ENCODE data around the gene AMACR.

The AMACR gene

DNA sequence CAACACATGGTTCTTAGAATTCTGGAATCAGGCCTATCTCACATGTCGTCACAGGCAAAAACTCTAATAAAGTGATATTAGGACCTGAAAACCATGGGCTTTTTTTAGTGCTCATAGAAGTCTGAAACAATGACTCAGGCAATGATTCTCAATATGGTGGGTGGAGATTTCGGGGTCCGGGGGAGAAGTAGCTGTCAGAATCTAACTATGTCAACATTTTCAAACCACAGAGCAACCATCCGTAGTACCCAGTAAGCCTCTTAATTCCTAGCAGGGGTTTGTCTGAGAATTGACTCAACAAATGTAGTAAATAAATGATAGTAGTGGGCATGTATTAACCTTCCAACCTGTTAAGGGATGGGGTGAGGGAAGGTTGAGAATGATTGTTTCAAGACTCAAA, 2.6 kb downstream of the AMACR start:
- DNase-seq: no peak

DNA sequence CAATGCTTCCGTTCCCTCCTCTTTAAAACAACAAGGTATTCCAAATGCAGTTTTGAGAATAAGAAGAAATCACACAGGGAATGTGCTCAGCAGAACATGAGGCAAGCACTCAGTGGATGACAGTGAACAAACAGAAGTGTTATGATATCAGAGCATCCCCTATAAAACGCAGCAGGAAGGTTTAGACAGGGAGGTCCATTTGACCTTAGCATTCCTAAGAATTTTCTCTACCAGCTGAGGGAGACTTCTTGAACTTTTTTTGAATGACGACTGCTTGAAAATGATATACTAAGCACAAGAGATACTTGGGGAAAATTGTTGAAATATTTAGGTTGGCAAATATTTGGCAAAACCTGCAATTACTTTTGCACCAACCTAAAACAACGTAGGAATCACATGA, 3.9 kb downstream of the AMACR start:
- DNase-seq: no peak

DNA sequence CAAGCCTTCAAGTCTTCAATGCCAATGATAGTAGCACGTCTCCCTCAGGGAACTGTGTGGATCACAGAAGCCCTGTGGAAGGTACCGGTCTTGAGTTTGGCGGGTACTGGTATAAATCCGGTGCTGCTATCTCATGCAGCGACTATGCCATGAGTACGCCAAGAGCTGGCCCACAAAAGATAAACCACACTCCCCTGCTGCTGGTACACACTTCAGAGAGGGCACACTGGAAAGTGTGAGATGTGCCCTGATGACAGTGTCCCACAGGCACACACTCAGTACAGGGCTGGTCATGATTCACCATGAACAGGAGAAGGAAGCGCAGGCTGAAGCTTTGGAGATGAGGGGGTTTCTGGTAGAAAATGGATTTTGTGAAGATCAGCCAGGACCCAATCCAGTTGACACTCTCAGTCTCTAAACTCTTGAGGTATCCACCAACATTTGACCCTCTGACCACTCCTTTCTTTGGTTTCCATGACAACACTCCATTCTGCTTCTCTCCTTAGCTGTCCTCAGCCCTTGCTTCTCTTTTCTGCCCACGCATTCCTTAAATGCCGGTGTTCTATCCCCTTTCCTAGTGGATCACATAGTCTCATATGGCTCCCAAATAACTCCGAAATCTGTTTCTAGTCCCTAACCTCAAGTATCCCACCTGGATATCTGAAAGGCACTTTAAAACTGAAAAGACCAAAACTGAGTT, 5.1 kb downstream of the AMACR start:
- DNase-seq: no peak

DNA sequence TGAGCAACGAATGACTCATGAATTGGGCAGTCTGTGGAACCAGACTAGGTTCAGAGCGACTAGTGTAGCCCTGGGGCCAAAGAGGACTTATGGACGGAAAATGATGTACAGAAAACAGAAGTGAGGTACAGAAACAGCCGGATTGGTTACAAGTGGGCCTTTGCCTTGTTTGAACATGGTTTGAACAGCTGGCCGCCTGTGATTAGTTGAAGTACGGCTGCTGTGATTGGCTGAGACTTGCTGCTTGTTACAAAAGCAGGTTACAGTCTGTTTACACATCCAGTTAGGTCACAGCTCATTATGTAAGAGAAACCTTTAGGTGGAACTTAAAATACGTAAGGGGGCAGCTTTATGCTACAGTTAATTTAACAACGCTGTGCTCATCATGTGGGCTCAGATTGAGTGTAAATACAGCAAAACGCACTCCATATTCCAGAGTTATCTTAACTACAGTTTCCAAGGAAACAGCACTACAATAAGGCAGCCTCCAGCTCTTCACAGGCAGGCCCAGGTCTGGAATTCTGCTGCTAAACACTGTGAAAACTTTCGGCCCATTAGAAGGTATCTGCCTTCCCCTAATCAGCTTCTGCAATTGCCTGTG, 6.5 kb downstream of the AMACR start:
- no peak for DNase-seq

DNA sequence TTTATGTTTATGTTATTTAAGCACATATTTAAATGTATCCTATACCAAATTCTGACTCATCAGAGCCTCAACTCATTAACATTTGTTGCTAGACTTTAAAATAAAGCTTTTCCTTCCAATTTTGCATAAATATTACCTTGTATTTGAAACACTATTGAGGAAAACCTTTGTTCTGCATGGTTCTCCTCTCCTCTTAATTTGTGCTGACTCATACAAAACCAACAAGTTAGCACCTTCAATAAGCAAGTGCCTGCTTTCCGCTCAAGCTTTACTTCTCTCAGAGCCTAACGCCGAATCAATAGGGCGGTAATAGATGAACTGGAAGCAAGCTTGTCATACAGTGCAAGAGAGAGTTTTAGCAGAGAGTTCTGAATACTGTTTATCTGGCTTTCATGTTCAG, 7.9 kb downstream of the AMACR start:
- no peak for DNase-seq

DNA sequence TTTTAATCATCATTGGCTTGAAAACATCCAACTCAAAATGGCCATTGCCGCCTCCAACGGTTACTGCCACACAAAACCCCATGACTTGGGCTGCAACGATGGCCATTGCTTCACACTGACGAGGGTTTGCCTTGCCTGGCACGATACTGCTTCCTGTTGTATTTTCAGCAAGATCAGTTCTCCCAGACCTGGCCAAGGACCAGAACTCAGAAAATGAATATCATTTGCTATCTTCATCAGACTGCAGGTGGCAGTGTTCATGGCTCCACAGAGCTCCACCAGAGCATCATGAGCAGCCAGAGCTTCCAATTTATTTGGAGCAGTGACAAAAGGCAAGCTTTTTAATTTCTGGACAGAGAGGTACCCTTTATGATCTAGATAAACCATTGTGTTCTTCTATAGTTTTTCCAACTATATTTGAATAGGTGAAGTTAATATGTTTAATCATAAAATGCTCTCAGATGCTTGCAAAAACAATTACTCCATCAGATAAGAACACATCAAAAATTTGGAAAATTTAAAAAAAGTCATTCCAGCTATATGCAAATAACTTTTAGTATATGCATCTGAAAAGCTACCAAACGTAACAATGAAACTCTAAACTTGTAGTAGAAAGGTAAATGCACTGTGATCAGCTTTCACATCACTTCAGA, 10.4 kb downstream of the AMACR start:
- peak; percentile 6 to 47 for DNase-seq

DNA sequence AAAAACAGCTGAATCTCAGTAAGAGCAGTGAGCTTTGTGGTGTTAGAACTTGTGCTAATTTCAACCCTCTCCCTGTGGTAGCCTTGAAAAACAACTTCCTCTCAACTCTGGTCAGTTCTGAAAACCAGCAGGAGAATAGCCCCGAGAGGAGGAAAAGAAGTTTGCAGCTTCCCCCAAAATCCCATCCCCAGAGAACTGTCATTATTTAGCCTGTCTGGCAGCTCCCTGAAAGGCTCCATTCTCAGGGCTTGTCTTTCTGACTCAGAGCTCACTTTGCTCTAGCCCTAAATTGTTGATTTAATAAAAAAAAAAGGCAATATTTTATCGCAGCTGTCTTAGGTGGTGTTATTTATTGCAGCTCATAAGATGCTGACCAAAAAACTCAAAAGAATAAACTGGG, 12.0 kb downstream of the AMACR start:
- DNase-seq: no peak

DNA sequence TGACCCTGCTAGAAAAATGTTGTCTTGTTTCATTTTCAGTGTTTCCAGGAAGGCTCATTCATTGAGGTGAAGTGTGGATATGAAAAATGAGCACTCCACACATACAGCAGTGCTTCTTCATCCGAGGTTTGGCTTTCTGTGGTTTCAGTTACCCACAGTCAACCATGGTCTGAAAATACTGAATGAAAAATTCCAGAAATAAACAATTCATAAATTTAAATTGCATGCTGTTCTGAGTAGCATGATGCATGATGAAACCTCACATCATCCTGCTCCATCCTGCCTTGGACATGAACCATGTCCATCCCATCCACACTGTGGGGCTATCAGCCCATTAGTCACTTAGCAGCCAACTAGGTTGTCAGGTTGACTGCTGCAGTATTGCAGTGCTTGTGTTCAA, 13.0 kb downstream of the AMACR start:
- DNase-seq: no peak

DNA sequence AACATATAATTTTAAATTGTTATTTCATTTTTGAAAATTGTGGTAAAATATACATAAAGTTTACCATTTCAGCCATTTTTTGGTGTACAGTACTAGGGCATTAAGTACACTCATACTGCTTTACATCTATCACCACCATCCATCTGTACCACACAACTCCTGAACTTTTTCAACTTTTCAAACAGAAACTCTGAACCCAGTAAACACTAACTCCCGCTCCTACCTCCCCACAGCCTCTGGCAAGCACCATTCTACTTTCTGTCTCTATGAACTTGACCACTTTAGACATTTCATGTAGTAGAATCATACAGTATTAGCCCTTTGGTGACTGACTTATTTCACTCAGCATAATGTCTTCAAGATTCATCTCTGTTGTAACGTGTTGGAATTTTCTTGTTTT, 15.0 kb downstream of the AMACR start:
- DNase-seq: no peak

DNA sequence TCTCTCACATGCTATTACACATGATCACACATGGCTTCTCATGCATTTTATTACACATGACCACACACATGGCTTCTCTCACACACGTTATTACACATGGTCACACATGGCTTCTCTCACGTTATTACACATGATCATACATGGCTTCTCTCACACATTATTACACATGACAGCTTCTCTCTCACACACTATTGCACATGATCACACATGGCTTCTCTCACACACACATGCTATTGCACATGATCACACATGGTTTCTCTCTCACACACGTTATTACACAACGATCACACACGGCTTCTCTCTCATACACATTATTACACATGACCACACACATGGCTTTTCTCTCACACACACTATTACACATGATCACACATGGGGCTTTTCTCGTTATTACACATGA, 22.4 kb downstream of the AMACR start:
- no peak for DNase-seq

DNA sequence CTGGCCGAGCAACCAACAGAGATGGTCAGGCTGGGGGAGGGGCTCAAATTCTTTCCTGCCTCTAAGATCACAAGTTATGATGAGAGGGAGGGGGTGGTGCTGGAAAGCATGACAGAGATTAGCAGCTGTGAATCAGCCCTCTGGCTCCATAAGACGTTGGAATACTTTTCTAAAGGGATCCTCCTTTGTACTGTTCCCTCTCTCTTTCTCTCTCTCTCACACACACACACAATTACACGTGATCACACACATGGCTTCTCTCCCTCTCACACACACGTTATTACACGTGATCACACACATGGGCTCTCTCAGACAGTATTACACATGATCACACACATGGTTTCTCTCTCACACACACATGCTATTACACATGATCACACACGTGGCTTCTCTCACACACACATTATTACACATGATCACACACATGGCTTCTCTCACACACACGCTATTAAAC, 23.2 kb downstream of the AMACR start, which contains the start of gene SLC45A2:
Gene SLC45A2, minus strand, starts transcription at position 23 of the 454 bp plus-strand sequence. CDS start 110 bp downstream, outside the sequence.
- DNase-seq: no peak

DNA sequence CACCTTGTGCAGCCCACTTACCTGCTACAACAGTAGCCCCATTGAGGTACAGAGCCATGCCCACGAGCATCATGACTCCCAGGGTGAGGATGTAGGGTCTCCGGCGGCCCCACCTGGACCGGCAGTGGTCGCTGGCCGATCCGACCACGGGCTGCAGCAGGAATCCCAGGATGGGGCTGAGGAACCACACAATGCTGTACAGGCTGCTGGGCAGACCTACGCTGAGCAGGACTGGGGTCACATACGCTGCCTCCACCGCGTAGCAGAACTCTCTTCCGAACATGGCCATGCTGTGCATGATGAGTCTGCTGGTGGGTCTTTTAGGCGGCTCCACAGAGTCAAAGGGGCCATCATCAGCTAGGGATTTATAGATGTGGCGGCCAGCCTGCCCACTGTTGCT, 23.7 kb downstream of the AMACR start:
- DNase-seq: no peak

DNA sequence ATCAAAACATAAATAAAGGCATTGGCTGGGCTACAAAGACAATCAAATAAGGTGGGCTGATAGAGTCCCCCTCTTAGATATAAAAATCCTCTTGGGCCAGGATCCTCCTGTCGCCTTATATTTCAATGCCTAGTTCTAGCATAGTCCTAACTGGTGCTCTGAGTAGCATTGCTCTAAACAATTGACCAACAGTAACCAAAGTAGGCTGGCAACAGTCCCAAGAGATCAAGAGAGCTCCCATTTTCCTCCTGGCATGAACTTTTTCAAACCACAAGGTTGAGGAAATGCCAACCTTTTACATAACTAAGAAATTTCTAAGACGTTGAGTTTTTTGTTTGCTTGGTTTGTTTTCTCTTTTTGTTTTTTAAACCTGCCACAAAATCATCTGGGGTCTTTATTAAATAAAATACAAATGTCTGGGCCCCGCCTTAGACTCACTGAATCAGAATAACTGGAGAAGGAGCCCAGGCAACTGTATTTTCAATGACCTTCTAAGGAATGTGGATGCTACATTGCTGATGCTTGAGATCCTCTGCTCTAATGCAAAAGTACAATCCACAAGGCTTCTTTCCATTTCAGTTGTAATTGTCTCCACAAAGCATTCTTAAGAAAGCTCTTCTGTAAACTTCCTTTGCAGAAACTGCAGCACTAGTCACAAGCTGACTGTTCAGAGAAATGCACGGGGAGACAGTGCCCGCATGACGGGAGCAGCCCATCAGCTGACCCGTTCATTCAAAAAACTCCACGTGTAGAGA, 26.3 kb downstream of the AMACR start:
- no peak for DNase-seq

DNA sequence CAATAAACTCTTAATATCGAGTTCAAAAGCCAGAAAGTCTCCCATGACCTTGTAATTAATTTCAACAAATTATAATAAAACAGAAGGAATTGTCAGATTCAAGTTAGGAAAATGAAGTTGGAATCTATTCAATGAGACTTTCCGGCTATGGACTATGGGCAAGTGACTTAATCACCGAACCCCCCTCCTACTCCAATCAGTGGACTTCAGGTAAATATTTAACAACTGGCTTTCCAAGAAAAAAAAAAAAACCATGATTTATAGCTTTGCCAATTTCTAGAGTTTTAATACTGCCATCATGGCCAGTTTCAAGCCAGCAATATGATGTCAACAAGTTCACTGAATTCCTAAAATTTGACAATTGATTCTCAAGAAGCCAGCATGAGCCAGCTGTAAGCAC, 27.8 kb downstream of the AMACR start:
- no peak for DNase-seq

DNA sequence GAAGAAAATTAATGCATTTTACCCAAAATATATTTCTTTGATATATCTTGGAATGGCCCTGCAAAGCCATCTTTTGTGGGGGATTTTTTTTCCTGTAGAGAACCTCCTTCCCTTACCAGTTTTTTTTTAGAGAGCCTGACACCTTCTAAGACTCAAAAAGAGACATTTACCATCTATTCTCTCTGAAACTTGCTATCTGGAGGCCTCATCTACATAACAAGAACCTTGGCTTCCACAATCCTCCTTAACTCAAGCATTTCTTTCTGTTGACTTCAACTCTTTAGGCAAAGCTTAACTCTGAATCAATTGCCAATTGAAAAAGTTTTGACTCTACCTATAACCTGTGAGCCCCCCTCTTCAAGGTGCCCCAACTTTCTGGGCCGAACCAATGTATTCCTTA, 29.5 kb downstream of the AMACR start:
- DNase-seq: no peak

DNA sequence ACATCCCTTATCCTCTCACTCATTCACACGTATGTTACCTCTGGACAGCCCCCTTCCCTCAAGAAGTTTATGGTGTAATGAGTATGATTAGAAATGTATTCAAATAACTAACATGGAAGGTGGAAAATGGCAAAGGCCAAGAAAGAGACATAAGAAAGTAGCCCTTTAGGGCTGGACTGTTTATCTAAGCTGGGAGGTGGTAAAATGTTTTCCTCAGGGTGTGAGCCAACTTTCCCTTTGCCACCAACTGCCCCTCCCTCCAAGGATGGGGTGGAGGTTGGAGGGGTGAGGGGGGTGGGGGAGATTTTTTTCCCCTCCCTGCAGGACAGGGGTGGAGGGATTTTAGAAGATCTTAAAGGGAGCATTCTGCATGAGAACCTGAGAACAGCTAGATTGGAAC, 31.5 kb downstream of the AMACR start:
- no peak for DNase-seq

DNA sequence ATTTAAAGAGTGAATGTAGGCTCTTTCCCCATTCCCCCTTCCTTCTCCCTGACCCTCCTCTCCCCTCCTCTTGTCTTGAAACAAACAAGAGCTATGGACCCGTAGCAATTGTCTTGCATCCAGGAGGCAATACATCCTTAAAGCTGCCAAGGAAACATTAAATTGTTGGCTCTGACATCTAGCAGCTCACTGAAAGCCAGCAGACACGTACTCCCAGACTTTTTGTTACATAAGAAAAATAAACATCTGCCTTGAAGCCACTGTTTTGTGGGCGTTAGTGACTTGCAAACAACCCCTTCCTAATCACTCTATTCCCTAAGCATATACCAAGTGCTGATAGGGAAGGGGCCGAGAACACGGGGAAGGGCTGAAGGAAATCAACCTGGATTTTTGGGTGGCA, 32.0 kb downstream of the AMACR start:
- DNase-seq: no peak

DNA sequence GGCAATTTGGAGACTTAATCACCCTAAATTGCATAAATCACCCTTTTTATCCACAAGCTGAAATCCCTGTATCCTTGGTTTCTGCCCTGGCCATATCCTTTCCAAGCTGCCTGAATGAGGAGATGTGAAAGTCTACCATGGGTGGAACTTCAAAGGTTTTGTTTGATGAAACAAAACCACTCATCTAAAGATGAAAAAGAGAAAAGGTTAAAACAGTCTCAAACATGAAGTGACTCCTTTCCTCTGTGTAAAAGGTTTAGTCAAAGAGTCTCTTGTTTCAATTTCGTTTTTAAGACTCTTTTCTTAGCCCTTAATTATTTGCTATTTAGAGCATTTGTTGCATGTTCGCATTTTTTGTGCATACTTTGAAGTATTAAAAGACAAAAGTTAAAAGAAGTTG, 34.6 kb downstream of the AMACR start:
- DNase-seq: no peak

DNA sequence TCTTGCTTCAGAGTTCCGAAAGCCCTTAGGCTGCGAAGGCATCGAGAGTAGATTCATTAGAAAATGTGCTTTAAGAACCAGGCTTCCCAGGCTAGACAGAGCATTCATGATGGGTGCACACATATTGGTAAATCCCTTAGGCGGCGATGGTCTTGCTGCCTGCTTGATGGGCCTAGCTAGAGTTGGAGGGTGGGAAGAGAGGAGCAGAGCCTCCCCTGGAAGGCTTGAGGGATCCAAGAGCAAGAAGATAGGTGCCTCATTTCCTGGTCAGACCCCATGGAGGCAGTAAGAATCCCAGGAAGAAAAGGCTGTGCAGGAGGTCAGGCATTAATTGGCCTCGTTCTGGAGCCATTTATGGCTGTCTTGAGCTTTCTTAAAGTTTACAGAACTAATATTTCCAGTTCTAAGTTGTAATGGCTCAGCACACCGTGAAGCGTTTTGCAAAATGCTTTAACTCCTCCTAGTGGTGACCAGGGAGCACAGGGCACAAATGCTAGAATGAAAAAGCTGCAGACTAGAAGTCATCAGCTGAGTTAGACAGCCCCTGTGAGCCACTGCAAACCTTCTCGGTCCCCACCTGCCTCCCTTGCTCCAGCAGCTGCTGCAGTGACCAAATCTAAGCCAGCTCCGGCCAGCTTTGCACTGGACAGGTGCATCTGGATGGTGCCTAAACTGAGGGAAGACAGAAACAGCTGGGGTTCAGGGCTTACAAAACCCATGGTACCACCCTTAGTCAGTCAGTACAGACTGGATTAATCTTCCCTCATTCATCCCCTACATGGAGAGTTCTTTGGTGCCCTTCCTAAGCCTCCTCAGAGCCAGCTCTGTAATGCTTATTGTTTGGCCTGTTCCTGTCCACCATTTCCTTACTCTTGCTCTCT, 38.0 kb downstream of the AMACR start:
- DNase-seq: peak in 1 of 2 donors; percentile 3

DNA sequence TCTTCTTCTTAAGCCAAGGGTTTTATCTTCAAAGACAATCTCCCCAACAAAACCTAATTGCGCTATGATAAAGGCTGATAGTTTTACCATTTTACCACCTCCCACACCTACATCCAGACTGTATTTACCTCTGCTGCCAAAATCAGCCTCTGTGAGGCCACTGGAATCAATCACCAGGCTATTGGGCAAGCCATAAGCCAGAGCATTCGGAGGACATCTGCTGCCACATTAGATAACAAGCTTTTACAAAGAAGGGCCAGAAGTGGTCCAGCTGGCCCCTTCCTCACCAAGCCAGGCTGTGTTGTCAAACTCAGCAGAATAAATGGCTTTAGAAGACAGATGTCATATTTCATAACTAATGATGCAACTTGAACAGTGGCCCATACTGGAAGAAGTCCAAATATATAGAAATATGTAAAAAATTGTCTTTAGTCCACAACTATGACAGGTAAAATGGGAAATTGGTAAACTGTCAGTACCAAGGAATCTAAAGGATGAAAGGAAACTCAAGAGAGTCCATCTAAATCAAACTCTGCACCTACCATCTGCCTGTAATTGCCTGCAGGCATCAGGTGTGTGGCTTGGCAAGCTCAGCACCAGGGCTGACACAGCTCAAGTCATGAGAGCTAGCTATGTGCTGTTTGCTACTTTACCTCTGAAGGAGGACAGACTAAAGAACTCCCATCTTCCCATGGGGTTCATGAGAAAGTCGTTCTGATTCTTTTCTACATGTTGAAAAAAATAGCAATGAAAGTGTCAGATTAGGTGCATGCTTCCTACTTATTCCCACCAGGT, 39.4 kb downstream of the AMACR start:
- no peak for DNase-seq

DNA sequence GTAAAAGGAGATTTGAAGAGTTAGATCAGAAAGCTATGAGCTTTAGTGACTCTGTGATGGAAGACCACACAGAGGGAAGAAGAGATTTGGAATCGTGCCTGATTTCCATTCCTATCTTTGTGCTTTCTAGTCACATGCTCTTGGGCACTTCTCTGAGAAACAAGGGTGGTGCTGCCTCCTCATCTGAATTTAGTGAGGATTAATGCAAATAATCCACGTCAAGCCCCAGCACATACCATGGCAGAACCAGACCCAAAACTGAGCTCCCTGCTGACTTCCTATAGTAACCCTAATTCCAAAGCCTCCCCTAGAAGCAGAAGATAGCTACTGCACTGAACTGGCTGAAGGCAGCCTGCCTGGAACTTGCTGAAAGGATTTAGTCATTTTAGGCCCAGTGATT, 41.0 kb downstream of the AMACR start:
- no peak for DNase-seq

Measured in CD4-positive, alpha-beta T cell treated with Interferon alpha-2 for 1 hour (primary cell).